LNCaP clone FGC (cell line): ENCODE measurements around the gene SH3D19.
"Not testable (repeated sequence)": the region's sequence is repeated elsewhere in the genome, so short reads cannot be mapped to it uniquely, and the experiment has no call there.

Experiments used
- DNase-seq: peaks from one replicate; pipeline ENCODE4 v3.0.0-alpha.2; 2011; ENCODE audit warnings: low read depth
- H3K4me3 ChIP-seq: 2 replicates; pipeline ENCODE4 v1.5.1; 2011; ENCODE audit warnings: mild to moderate bottlenecking, low read depth, low read length, control low read depth
- CTCF ChIP-seq: IDR thresholded peaks from 2 replicates; pipeline ENCODE4 v1.5.1; 2012; ENCODE audit warnings: mild to moderate bottlenecking; ENCODE audit not compliant: control insufficient read depth, insufficient read depth; ENCODE audit errors: extremely low read depth

SH3D19 gene

GRCh38 chr4:151259752-151260151 lies 65.7 kb downstream of the SH3D19 start:
- DNase-seq = no peak
- no peak for TF ChIP-seq CTCF
- H3K4me3 ChIP-seq = no peak overlapping the region

- no peak for DNase-seq
- no peak for TF ChIP-seq CTCF
Measured at GRCh38 chr4:151257704-151258103, 67.7 kb downstream of the SH3D19 start.

GRCh38 chr4:151256134-151256533 lies 69.3 kb downstream of the SH3D19 start:
- DNase-seq = no peak
- TF ChIP-seq CTCF = no peak
- no peak overlapping the region for H3K4me3 ChIP-seq

More at GRCh38 chr4:151257704-151258103, 67.7 kb downstream of the SH3D19 start:
- no peak overlapping the region for H3K4me3 ChIP-seq

GRCh38 chr4:151255680-151256079 lies 69.7 kb downstream of the SH3D19 start:
- not testable (repeated sequence) for DNase-seq, H3K4me3 ChIP-seq

- DNase-seq, H3K4me3 ChIP-seq: not testable (repeated sequence)
Measured at GRCh38 chr4:151255226-151255625, 70.2 kb downstream of the SH3D19 start.

- TF ChIP-seq CTCF = no peak
- DNase-seq = no peak
- no peak overlapping the region for H3K4me3 ChIP-seq
Measured at GRCh38 chr4:151251603-151252304, 73.7 kb downstream of the SH3D19 start.

- DNase-seq = no peak
- no peak for TF ChIP-seq CTCF
- no peak overlapping the region for H3K4me3 ChIP-seq
Measured at GRCh38 chr4:151250706-151251105, 74.7 kb downstream of the SH3D19 start.

- no peak for DNase-seq
- TF ChIP-seq CTCF = no peak
- no peak overlapping the region for H3K4me3 ChIP-seq
Measured at GRCh38 chr4:151248519-151248918, 76.9 kb downstream of the SH3D19 start.
